PFSK-1 (cell line): Measurements from ENCODE around the gene LRRC4.

Experiments used
- FOXP2 ChIP-seq: optimal IDR thresholded peaks from 2 replicates; pipeline ENCODE3; 2011; ENCODE audit warnings: borderline replicate concordance, control low read depth, inconsistent platforms; ENCODE audit not compliant: insufficient read depth; ENCODE audit errors: extremely low read length, extremely low read depth
- POLR2AphosphoS5 ChIP-seq: IDR thresholded peaks from 2 replicates; pipeline ENCODE4 v1.6.1; 2012; ENCODE audit warnings: low read depth, mild to moderate bottlenecking, control low read depth, low read length, moderate library complexity
- REST ChIP-seq, 2 experiments: IDR thresholded peaks; 2 replicates each; pipeline versions ENCODE4 v1.6.1 to v1.8.0; 2011 to 2012; ENCODE audit warnings: low read depth in 2 of 2, low read length in 2 of 2, control low read depth in 1 of 2, inconsistent platforms in 1 of 2, mild to moderate bottlenecking in 1 of 2, moderate library complexity in 1 of 2; ENCODE audit not compliant: insufficient read depth in 1 of 2
- SIN3A ChIP-seq: IDR thresholded peaks from 2 replicates; pipeline ENCODE4 v1.6.1; 2012; ENCODE audit warnings: mild to moderate bottlenecking, low read length, moderate library complexity, borderline replicate concordance; ENCODE audit not compliant: insufficient read depth
- TAF1 ChIP-seq: IDR thresholded peaks from 2 replicates; pipeline ENCODE4 v1.6.1; 2012; ENCODE audit warnings: low read length, control low read depth, borderline replicate concordance; ENCODE audit not compliant: insufficient read depth

Gene LRRC4

GRCh38 chr7:128071376-128071775, 40.1 kb upstream of the LRRC4 start:
- TF ChIP-seq FOXP2, result no peak

- TF ChIP-seq TAF1 (no peak), REST (IDR thresholded peaks at IDR 0.05; ENCODE audit: insufficient read depth in 1 of 2, low read depth in 2 of 2, low read length in 2 of 2) (no peak), FOXP2 (no peak), POLR2AphosphoS5 (no peak), SIN3A (no peak)
Measured at GRCh38 chr7:128069373-128070364, 38.4 kb upstream of the LRRC4 start.

- TF ChIP-seq FOXP2 (no peak), SIN3A (no peak), POLR2AphosphoS5 (no peak), TAF1 (no peak), REST (IDR thresholded peaks at IDR 0.05; ENCODE audit: insufficient read depth in 1 of 2, low read depth in 2 of 2, low read length in 2 of 2) (no peak)
Measured at GRCh38 chr7:128068785-128069184, 37.5 kb upstream of the LRRC4 start.

- TF ChIP-seq FOXP2, result no peak
- TF ChIP-seq TAF1, result no peak
- TF ChIP-seq SIN3A, result no peak
- TF ChIP-seq POLR2AphosphoS5, result no peak
- TF ChIP-seq REST (IDR thresholded peaks at IDR 0.05; ENCODE audit: insufficient read depth in 1 of 2, low read depth in 2 of 2, low read length in 2 of 2), result no peak
Measured at GRCh38 chr7:128067983-128068382, 36.7 kb upstream of the LRRC4 start.

- TF ChIP-seq TAF1 (no peak), REST (IDR thresholded peaks at IDR 0.05; ENCODE audit: insufficient read depth in 1 of 2, low read depth in 2 of 2, low read length in 2 of 2) (no peak), SIN3A (no peak), FOXP2 (no peak), POLR2AphosphoS5 (no peak)
Measured at GRCh38 chr7:128066858-128067257, 35.6 kb upstream of the LRRC4 start.
